Daoy (cell line): Measurements from ENCODE around the gene TMCC3. TPM values are rescaled to one million over a fixed set of nuclear protein-coding genes. Genes with fewer than 3 reads are reported as not detected.

Experiments used
- DNase-seq: peaks from one replicate; pipeline ENCODE4 v3.0.0-alpha.2; 2015; ENCODE audit warnings: low read depth
- total RNA-seq: library from RNA; depleted of rRNA; stranded (reverse); fragments of >200 nt; shearing (Covaris generic); gene quantifications from 2 replicates; pipeline ENCODE4 v1.2.3, GENCODE V29; 2014; rRNA removed

TMCC3 gene
- total RNA-seq, 1 experiment from 2014 or later: 1.5 TPM

DNA sequence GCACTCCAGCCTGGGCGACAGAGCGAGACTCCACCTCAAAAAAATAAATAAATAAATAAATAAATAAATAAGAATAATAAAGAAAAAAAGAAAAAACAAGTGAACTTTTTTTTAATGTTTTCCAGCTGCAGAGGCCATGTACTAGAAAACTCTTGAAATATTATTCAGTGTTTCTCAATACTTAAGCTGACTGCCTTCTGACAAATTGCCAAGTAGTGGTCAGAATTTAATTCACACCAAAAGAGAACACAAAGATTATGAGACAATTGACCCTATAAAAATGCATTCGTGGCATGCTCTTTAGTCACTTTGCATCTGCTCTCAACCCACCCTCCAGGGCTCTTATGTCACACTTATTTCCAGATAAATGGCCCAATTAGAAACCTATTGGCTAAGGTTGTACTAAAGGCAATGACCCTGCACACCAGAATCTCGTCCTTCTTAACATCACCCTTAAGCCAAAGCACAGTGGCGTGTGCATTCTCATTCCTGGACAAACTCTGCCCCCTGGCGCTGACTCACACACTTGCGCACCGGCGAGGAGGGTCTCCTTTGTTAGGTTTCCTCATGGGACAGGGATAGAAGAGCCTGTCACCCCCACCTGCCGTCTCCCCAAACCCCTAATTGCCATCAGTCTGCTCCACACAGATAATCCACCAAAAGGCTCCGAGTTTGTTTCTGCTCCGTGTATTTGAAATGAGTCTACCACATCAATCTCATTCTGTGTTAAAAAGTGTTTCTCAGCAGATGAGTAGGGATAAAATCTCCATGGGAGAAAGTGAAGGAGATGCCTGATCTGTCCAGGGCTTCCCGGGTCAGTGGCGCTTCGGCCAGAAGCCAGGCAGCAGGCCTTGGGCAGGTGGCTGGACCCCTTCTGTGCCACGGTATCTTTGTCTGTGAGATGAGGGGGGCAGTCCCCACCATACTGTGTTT, 117.6 kb downstream of the TMCC3 start:
- peak; percentile 77 for DNase-seq

DNA sequence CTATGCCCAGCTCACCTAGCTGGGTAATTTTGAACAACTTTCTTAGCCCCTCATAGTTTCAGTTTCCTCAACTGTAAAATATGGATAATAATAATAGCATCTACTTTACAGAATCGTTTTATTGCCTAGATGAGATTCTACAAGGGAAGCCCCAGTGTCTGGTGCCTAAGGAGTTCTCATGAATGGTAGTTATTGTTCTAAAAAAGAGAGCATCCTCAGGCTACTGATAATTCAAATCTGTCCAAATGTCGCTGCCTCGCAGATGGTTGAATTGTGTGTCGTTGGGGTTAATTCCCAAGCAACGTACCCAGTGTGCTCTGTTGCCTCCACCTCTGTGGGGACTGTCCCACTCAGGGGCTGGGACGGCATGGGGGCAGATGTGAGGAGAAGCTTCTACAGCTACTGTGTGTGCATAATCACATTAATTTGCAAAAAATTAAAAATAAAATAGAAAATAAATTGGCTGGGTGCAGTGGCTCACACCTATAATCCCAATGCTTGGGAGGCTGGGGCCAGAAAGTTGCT, 119.1 kb downstream of the TMCC3 start:
- no peak for DNase-seq

DNA sequence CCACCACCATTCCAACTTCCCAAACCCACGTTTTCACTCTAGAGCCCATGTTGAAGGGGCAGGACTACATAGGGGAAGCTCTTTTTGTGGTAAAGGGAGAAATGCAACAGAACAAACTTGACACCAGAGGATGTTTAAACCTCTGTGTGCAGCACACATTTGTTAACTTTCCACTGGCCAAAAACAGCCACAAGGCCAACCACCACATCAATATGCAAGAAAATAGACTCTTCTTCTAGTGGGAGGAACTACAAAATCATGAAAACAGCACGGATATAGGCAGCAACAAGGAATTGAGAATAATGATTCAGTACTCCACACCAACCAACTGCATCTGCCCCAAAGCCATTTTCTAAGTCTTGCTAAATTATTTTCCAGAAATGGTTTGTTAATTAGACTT, 124.4 kb downstream of the TMCC3 start:
- DNase-seq: no peak

Other genes starting within 250 kb of the TMCC3 start
- gene CEP83, start 190.7 kb downstream of the TMCC3 start, total RNA-seq: 17.6 and 30.8 TPM in 2 replicates